H1 (cell line): ENCODE results near the gene DYNC1I1.

Experiments
- BACH1 ChIP-seq: IDR thresholded peaks from 2 replicates; pipeline ENCODE4 v1.6.1; 2012; ENCODE audit warnings: low read length, improper control_type of control experiment
- EZH2 ChIP-seq: fragments of 200-600 bp; sonication (generic); IDR thresholded peaks from 2 replicates; pipeline ENCODE4 v1.7.1; 2012; ENCODE audit warnings: low read depth, mild to moderate bottlenecking, moderate library complexity, low read length, inconsistent platforms; ENCODE audit not compliant: severe bottlenecking
- POLR2A ChIP-seq, 2 experiments: IDR thresholded peaks; 1 replicate in 1 of 2; 2 replicates in 1 of 2; pipeline ENCODE4 v1.6.1; 2011; ENCODE audit warnings: low read depth in 2 of 2, low read length in 2 of 2, mild to moderate bottlenecking in 2 of 2; ENCODE audit errors: control extremely low read depth in 1 of 2
- POLR2AphosphoS5 ChIP-seq: IDR thresholded peaks from 2 replicates; pipeline ENCODE4 v1.6.1; 2011; ENCODE audit warnings: low read depth, low read length
- SAP30 ChIP-seq: fragments of 300-600 bp; sonication (generic); IDR thresholded peaks from 2 replicates; pipeline ENCODE4 v1.7.1; 2012; ENCODE audit warnings: low read length, moderate library complexity, mild to moderate bottlenecking, inconsistent platforms; ENCODE audit not compliant: insufficient read depth, insufficient replicate concordance
- SRF ChIP-seq: IDR thresholded peaks from 2 replicates; pipeline ENCODE4 v1.6.1; 2011; ENCODE audit warnings: mild to moderate bottlenecking, low read depth, low read length, moderate library complexity
- TCF12 ChIP-seq: IDR thresholded peaks from 2 replicates; pipeline ENCODE4 v1.6.1; 2011; ENCODE audit warnings: low read depth, mild to moderate bottlenecking, low read length
- TF ChIP-seq, protein P1 (sequence below), 3 experiments: IDR thresholded peaks; 1 replicate in 2 of 3; 2 replicates in 1 of 3; pipeline versions ENCODE4 v1.5.1 to v1.6.1; 2011; ENCODE audit warnings: low read length in 3 of 3, mild to moderate bottlenecking in 3 of 3, inconsistent platforms in 2 of 3, low read depth in 1 of 3, moderate library complexity in 1 of 3; ENCODE audit not compliant: insufficient read depth in 1 of 3; ENCODE audit errors: control extremely low read depth in 1 of 3
- TF ChIP-seq, protein P2 (sequence below): fragments of 300-600 bp; sonication (generic); IDR thresholded peaks from 2 replicates; pipeline ENCODE4 v1.7.1; 2012; ENCODE audit warnings: low read length, moderate library complexity, mild to moderate bottlenecking, inconsistent platforms; ENCODE audit not compliant: insufficient replicate concordance

DNA sequence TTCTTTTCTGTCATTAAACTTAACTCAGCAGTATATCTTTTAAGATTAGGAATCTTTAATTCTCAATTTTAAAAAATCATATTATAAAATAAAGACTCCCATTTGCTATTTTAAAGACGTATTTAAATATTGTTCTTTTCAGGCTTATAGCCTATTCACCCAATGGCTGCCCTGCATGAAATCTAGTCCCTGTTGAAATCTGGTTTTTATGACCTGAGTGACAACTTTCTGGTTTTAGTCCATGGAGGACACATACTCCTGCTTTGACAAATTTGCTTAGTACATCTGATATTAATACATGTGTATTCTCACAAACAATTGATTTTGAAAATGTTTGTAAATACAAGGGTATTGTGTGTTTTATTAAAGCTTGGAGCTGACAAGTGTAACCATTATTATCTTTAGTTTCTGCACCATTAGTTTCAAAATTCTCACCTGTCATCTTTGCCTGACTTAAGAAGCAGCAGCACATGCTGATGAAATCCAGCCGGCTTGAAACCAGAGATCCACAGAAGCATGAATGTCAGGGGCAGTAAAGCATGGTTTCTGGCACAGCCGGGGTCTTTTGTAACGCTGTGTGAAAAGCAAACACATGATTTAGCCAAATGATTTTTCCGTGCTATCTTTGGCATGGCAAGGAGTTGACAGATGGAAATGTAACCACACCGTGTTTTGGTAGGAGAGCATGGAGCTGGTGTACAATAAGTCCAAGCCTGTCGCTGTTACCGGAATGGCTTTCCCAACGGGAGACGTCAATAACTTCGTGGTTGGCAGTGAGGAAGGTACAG, 262.8 kb downstream of the DYNC1I1 start:
- TF ChIP-seq SAP30, result no peak
- TF ChIP-seq, protein P1, sequence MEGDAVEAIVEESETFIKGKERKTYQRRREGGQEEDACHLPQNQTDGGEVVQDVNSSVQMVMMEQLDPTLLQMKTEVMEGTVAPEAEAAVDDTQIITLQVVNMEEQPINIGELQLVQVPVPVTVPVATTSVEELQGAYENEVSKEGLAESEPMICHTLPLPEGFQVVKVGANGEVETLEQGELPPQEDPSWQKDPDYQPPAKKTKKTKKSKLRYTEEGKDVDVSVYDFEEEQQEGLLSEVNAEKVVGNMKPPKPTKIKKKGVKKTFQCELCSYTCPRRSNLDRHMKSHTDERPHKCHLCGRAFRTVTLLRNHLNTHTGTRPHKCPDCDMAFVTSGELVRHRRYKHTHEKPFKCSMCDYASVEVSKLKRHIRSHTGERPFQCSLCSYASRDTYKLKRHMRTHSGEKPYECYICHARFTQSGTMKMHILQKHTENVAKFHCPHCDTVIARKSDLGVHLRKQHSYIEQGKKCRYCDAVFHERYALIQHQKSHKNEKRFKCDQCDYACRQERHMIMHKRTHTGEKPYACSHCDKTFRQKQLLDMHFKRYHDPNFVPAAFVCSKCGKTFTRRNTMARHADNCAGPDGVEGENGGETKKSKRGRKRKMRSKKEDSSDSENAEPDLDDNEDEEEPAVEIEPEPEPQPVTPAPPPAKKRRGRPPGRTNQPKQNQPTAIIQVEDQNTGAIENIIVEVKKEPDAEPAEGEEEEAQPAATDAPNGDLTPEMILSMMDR (IDR thresholded peaks at IDR 0.05; ENCODE audit: control extremely low read depth in 1 of 3, insufficient read depth in 1 of 3, low read depth in 1 of 3, low read length in 3 of 3), result no peak
- no peak for TF ChIP-seq BACH1
- TF ChIP-seq, protein P2, sequence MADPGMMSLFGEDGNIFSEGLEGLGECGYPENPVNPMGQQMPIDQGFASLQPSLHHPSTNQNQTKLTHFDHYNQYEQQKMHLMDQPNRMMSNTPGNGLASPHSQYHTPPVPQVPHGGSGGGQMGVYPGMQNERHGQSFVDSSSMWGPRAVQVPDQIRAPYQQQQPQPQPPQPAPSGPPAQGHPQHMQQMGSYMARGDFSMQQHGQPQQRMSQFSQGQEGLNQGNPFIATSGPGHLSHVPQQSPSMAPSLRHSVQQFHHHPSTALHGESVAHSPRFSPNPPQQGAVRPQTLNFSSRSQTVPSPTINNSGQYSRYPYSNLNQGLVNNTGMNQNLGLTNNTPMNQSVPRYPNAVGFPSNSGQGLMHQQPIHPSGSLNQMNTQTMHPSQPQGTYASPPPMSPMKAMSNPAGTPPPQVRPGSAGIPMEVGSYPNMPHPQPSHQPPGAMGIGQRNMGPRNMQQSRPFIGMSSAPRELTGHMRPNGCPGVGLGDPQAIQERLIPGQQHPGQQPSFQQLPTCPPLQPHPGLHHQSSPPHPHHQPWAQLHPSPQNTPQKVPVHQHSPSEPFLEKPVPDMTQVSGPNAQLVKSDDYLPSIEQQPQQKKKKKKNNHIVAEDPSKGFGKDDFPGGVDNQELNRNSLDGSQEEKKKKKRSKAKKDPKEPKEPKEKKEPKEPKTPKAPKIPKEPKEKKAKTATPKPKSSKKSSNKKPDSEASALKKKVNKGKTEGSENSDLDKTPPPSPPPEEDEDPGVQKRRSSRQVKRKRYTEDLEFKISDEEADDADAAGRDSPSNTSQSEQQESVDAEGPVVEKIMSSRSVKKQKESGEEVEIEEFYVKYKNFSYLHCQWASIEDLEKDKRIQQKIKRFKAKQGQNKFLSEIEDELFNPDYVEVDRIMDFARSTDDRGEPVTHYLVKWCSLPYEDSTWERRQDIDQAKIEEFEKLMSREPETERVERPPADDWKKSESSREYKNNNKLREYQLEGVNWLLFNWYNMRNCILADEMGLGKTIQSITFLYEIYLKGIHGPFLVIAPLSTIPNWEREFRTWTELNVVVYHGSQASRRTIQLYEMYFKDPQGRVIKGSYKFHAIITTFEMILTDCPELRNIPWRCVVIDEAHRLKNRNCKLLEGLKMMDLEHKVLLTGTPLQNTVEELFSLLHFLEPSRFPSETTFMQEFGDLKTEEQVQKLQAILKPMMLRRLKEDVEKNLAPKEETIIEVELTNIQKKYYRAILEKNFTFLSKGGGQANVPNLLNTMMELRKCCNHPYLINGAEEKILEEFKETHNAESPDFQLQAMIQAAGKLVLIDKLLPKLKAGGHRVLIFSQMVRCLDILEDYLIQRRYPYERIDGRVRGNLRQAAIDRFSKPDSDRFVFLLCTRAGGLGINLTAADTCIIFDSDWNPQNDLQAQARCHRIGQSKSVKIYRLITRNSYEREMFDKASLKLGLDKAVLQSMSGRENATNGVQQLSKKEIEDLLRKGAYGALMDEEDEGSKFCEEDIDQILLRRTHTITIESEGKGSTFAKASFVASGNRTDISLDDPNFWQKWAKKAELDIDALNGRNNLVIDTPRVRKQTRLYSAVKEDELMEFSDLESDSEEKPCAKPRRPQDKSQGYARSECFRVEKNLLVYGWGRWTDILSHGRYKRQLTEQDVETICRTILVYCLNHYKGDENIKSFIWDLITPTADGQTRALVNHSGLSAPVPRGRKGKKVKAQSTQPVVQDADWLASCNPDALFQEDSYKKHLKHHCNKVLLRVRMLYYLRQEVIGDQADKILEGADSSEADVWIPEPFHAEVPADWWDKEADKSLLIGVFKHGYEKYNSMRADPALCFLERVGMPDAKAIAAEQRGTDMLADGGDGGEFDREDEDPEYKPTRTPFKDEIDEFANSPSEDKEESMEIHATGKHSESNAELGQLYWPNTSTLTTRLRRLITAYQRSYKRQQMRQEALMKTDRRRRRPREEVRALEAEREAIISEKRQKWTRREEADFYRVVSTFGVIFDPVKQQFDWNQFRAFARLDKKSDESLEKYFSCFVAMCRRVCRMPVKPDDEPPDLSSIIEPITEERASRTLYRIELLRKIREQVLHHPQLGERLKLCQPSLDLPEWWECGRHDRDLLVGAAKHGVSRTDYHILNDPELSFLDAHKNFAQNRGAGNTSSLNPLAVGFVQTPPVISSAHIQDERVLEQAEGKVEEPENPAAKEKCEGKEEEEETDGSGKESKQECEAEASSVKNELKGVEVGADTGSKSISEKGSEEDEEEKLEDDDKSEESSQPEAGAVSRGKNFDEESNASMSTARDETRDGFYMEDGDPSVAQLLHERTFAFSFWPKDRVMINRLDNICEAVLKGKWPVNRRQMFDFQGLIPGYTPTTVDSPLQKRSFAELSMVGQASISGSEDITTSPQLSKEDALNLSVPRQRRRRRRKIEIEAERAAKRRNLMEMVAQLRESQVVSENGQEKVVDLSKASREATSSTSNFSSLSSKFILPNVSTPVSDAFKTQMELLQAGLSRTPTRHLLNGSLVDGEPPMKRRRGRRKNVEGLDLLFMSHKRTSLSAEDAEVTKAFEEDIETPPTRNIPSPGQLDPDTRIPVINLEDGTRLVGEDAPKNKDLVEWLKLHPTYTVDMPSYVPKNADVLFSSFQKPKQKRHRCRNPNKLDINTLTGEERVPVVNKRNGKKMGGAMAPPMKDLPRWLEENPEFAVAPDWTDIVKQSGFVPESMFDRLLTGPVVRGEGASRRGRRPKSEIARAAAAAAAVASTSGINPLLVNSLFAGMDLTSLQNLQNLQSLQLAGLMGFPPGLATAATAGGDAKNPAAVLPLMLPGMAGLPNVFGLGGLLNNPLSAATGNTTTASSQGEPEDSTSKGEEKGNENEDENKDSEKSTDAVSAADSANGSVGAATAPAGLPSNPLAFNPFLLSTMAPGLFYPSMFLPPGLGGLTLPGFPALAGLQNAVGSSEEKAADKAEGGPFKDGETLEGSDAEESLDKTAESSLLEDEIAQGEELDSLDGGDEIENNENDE, result no peak
- no peak for TF ChIP-seq SRF
- no peak for TF ChIP-seq TCF12
- no peak for TF ChIP-seq EZH2
- no peak for TF ChIP-seq POLR2A (IDR thresholded peaks at IDR 0.05; ENCODE audit: control extremely low read depth in 1 of 2, low read depth in 2 of 2, low read length in 2 of 2)
- TF ChIP-seq POLR2AphosphoS5, result no peak
